K562 (cell line): ENCODE measurements around the gene IPPK. TPM values are rescaled to one million over a fixed set of nuclear protein-coding genes. Genes with fewer than 3 reads are reported as not detected.

ENCODE experiments used
- ETV1 ChIP-seq: fragments of 450-650 bp; conservative IDR thresholded peaks from 2 replicates; pipeline ENCODE4 v1.6.1; 2016; ENCODE audit warnings: missing genetic modification characterization, control low read depth, low read depth, missing compliant biosample characterization
- FOXP1 ChIP-seq: sonication (generic); formaldehyde crosslinking; IDR thresholded peaks from 2 replicates; pipeline ENCODE4 v1.8.0; 2022; ENCODE audit warnings: mild to moderate bottlenecking, missing genetic modification reagents
- NCOA2 ChIP-seq, 2 experiments: fragments of 450-650 bp; IDR thresholded peaks; 2 replicates each; pipeline ENCODE4 v1.6.1; 2018; ENCODE audit warnings: mild to moderate bottlenecking in 2 of 2, moderate library complexity in 1 of 2; ENCODE audit not compliant: partially characterized antibody in 2 of 2
- TCF7 ChIP-seq: sonication (generic); IDR thresholded peaks from 2 replicates; pipeline ENCODE4 v1.6.1; 2016; ENCODE audit warnings: antibody characterized with exemption, borderline replicate concordance
- TSC22D4 ChIP-seq: fragments of 450-650 bp; IDR thresholded peaks from 2 replicates; pipeline ENCODE4 v1.6.1; 2016; ENCODE audit warnings: missing genetic modification characterization, missing biosample characterization, control low read depth
- ZKSCAN8 ChIP-seq: fragments of 200-800 bp; sonication (Bioruptor generic); IDR thresholded peaks from 2 replicates; pipeline ENCODE4 v1.6.1; 2016; ENCODE audit warnings: missing genetic modification characterization, missing compliant biosample characterization
- ZNF41 ChIP-seq: fragments of 250-450 bp; sonication (Bioruptor Pico); conservative IDR thresholded peaks from 2 replicates; pipeline ENCODE4 v1.4.0; 2020; ENCODE audit warnings: mild to moderate bottlenecking
- ZNF764 ChIP-seq: fragments of 250-450 bp; sonication (Bioruptor Pico); IDR thresholded peaks from 2 replicates; pipeline ENCODE4 v1.4.0; 2020; ENCODE audit warnings: low read depth, mild to moderate bottlenecking, moderate library complexity
- polyA plus RNA-seq, 8 experiments: library from polyadenylated mRNA; depleted of rRNA in 4 of 8; stranded (reverse) in 5 of 8; unstranded in 3 of 8; fragments of >200 nt; fragmentation: Nextera tagmentation in 2 of 8; fragmentation: Illumina TruSeq in 1 of 8; extraction: Ambion mirVana in 2 of 8; extraction: Trizol in 1 of 8; gene quantifications; 2 replicates each; pipeline versions ENCODE4 v1.2.1 to v1.2.3, GENCODE V29; 2011 to 2014; ENCODE audit warnings: inconsistent platforms in 1 of 8, missing spikeins in 1 of 8
- total RNA-seq, 7 experiments: library from RNA; depleted of rRNA in 6 of 7; stranded (reverse); fragments of >200 nt in 6 of 7; fragmentation: Illumina TruSeq in 2 of 7; extraction: Trizol in 2 of 7; gene quantifications; 2 replicates each; pipeline versions ENCODE4 v1.2.1 to v1.2.3, GENCODE V29; 2011 to 2021; ENCODE audit warnings: low replicate concordance in 1 of 7
- TF ChIP-seq, protein P1 (sequence below): fragments of 250-450 bp; sonication (Bioruptor Pico); IDR thresholded peaks from 2 replicates; pipeline ENCODE4 v1.4.0; 2020; ENCODE audit warnings: mild to moderate bottlenecking, moderate library complexity
- TF ChIP-seq, protein P2 (sequence below): fragments of 450-650 bp; formaldehyde crosslinking; IDR thresholded peaks from 2 replicates; pipeline ENCODE4 v1.4.0; 2020; ENCODE audit warnings: mild to moderate bottlenecking

IPPK gene
- total and polyA plus RNA-seq, 9 of the 15 experiments (the other 6 are each of a cell fraction or from before 2014, with no cell fraction given), result 3.1 to 22.2 (median 11.2) TPM

DNA sequence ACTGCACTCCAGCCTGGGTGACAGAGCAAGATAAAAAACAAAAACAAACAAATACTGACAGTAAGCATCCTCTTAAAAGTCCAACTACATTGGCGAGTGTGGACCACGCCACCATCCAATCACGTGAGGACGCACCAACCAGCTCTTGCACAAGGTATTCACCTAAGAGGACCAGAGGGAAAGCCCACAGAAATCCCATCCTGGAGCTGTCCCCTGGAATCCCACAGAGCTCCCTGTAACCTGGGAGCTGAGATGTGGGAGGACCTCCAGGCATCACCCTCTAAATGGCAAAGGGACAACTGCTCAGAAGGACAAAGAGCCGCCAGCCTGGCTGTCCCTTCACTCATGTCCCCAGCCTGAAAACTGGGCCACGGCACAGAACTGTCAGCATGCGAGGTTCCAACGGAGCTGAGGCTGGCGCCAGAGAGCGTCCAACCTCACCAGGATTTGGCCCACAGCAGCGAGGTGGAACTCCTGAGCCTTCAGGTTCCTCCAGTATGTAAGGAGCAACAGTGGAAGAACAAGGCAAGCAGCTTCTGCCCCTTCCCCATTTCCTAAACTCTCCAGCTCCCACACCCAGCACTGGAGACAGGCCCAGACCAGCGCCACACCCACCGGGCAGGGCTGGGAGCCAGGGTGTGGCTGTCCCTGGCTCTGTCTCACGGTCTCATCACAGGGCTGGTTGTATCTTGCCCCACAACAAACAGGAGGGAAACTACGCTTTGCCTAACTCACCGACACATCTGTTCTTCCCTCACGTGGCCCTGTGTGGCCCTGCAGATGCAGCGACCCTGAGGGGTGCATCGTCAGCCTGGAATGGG is 15.2 kb downstream of the IPPK start (continued):
- TF ChIP-seq, protein P1, sequence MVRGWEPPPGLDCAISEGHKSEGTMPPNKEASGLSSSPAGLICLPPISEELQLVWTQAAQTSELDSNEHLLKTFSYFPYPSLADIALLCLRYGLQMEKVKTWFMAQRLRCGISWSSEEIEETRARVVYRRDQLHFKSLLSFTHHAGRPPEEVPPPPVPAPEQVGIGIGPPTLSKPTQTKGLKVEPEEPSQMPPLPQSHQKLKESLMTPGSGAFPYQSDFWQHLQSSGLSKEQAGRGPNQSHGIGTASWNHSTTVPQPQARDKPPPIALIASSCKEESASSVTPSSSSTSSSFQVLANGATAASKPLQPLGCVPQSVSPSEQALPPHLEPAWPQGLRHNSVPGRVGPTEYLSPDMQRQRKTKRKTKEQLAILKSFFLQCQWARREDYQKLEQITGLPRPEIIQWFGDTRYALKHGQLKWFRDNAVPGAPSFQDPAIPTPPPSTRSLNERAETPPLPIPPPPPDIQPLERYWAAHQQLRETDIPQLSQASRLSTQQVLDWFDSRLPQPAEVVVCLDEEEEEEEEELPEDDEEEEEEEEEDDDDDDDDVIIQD, result no peak
- TF ChIP-seq ZKSCAN8 (no peak), NCOA2 (IDR thresholded peaks at IDR 0.05; ENCODE audit: partially characterized antibody in 2 of 2) (no peak), ETV1 (tag) (no peak), TSC22D4 (no peak), FOXP1 (no peak), ZNF41 (CRISPR knock-in tag) (no peak), ZNF764 (CRISPR knock-in tag) (no peak), TCF7 (no peak)
- TF ChIP-seq, protein P2, sequence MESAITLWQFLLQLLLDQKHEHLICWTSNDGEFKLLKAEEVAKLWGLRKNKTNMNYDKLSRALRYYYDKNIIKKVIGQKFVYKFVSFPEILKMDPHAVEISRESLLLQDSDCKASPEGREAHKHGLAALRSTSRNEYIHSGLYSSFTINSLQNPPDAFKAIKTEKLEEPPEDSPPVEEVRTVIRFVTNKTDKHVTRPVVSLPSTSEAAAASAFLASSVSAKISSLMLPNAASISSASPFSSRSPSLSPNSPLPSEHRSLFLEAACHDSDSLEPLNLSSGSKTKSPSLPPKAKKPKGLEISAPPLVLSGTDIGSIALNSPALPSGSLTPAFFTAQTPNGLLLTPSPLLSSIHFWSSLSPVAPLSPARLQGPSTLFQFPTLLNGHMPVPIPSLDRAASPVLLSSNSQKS (CRISPR knock-in tag), result no peak
- TF ChIP-seq, all 486 proteins: peak for 0
